ENCODE measurements around the gene SF3B4. TPM values are rescaled to one million over a fixed set of nuclear protein-coding genes. Genes with fewer than 3 reads are reported as not detected.

The SF3B4 gene
- total and polyA plus RNA-seq, 2 of the 13 experiments (the other 11 are each of a cell fraction or from before 2014, with no cell fraction given): 13.8 to 14.8 TPM

- TF ChIP-seq HINFP (CRISPR knock-in tag; IDR thresholded peaks at IDR 0.05; ENCODE audit: low read depth) (peak; percentile 81), ARID2 (CRISPR knock-in tag; IDR thresholded peaks at IDR 0.05; ENCODE audit: borderline replicate concordance) (no peak), ZNF138 (CRISPR knock-in tag; IDR thresholded peaks at IDR 0.05; ENCODE audit: low read depth) (peak; percentile 65), ELF4 (CRISPR knock-in tag; IDR thresholded peaks at IDR 0.05; ENCODE audit: borderline replicate concordance) (0 out of 2 replicates have a peak, but pooled peaks have one; percentile 23), ZNF678 (CRISPR knock-in tag; IDR thresholded peaks at IDR 0.05) (no peak; the same call in 1 of the 2 replicates), ZNF292 (CRISPR knock-in tag; IDR thresholded peaks at IDR 0.05; ENCODE audit: borderline replicate concordance, low read depth) (no peak), PAWR (CRISPR knock-in tag; IDR thresholded peaks at IDR 0.05; ENCODE audit: borderline replicate concordance) (no peak), ZNF792 (CRISPR knock-in tag; IDR thresholded peaks at IDR 0.05) (no peak; the same call in 1 of the 2 replicates), ZNF18 (CRISPR knock-in tag; IDR thresholded peaks at IDR 0.05; ENCODE audit: insufficient replicate concordance) (no peak), ZNF274 (CRISPR knock-in tag; IDR thresholded peaks at IDR 0.05) (no peak), PHF8 (CRISPR knock-in tag; IDR thresholded peaks at IDR 0.05) (peak; percentile 56), ZNF878 (CRISPR knock-in tag; IDR thresholded peaks at IDR 0.05) (no peak), PRMT3 (CRISPR knock-in tag; IDR thresholded peaks at IDR 0.05; ENCODE audit: borderline replicate concordance, low read depth) (peak; percentile 79), ZFP91 (CRISPR knock-in tag; IDR thresholded peaks at IDR 0.05; ENCODE audit: borderline replicate concordance) (no peak; the same call in 1 of the 2 replicates), KDM2A (CRISPR knock-in tag; IDR thresholded peaks at IDR 0.05; ENCODE audit: borderline replicate concordance, low read depth) (peak; percentile 57), STAG1 (CRISPR knock-in tag; IDR thresholded peaks at IDR 0.05) (peak; percentile 23), RCOR2 (CRISPR knock-in tag; IDR thresholded peaks at IDR 0.05) (no peak), ZNF44 (CRISPR knock-in tag; IDR thresholded peaks at IDR 0.05) (no peak), GRHL1 (CRISPR knock-in tag; conservative IDR thresholded peaks at IDR 0.05) (no peak), ARNT (IDR thresholded peaks at IDR 0.05) (no peak)
Observed at GRCh38 chr1:149886396-149887195, 41.0 kb downstream of the SF3B4 start (continued).

All from HepG2 (cell line).